ENCODE results near the gene SSRP1. TPM values are rescaled to one million over a fixed set of nuclear protein-coding genes. Genes with fewer than 3 reads are reported as not detected.

The SSRP1 gene
- total and polyA plus RNA-seq, 9 of the 15 experiments (the other 6 are each of a cell fraction or from before 2014, with no cell fraction given), result 91.1 to 416 (median 245) TPM

GRCh38 chr11:57323855-57324153 is 11.9 kb downstream of the SSRP1 start:
- H3K9ac ChIP-seq (ENCODE audit: insufficient read depth in 1 of 2, low read depth in 2 of 2, low read length in 2 of 2), result peak overlapping the region; percentile 72 to 96
- FAIRE-seq (no peak), DNase-seq (ENCODE audit: extremely low read depth in 1 of 4, low spot score in 3 of 4) (no peak), ATAC-seq (no peak)
- 14% methylated on average over 9 of the region's 9 CpGs for WGBS (ENCODE audit: insufficient coverage, low coverage, missing lambda C conversion rate)
- H3K79me2 ChIP-seq (ENCODE audit: control insufficient read depth, insufficient read depth, low read length), result peaks cover 39% of the 10 kb centered on the region
- ChIA-PET CTCF (ENCODE audit: low intra/inter-chr PET ratio) (no interaction called here), POLR2A (interaction anchor here (0.7 to 6.3 kb wide), 2 partner anchors 10 to 11 kb away, joined by 3 to 68 read pairs; no protein-coding TSS in a partner anchor)
- BruUV-seq (replicated peaks), result no TSS peak
- in situ Hi-C loops (cut with MboI), result no loop called here
- H3K27me3 ChIP-seq (ENCODE audit: control insufficient read depth in 2 of 2, insufficient read depth in 2 of 2, low read length in 2 of 2), result no peaks in the 10 kb centered on the region
- H3K4me1 ChIP-seq (replicated peaks in 1 of 2; ENCODE audit: control insufficient read depth in 2 of 2, insufficient read depth in 2 of 2, low read length in 2 of 2), result peaks cover 47 to 58% of the 10 kb centered on the region in 2 experiments
- H3K4me2 ChIP-seq (ENCODE audit: insufficient read depth, low read length), result peak overlapping the region; percentile 78
- H3K36me3 ChIP-seq (ENCODE audit: control insufficient read depth, insufficient read depth, low read length), result peaks cover 57% of the 10 kb centered on the region
- peak overlapping the region; percentile 44 for H2AFZ ChIP-seq (ENCODE audit: low read depth, low read length)
- H3K27ac ChIP-seq (ENCODE audit: extremely low read depth, low read depth, low read length), result peak overlapping the region; percentile 88
- peak overlapping the region; percentile 60 for H3K4me3 ChIP-seq
- H3K9me1 ChIP-seq (ENCODE audit: control insufficient read depth, insufficient read depth, low read length), result peaks cover 7% of the 10 kb centered on the region
- TF ChIP-seq ZBED1 (IDR thresholded peaks at IDR 0.05), result no peak
- 0 out of 4 replicates have a peak, but pooled peaks of 1 of the 2 experiments have one; percentile 39 for TF ChIP-seq MAZ (CRISPR knock-in tag; conservative IDR thresholded peaks at IDR 0.05 in 1 of 2, IDR thresholded peaks at IDR 0.05 in 1 of 2)
- TF ChIP-seq RBFOX2 (IDR thresholded peaks at IDR 0.05; ENCODE audit: low read depth, low read length), result peak; percentile 57; the same call in 1 of the 2 replicates
- no peak for TF ChIP-seq ATF4 (CRISPR knock-in tag; IDR thresholded peaks at IDR 0.05)
- no peak for TF ChIP-seq SFPQ (IDR thresholded peaks at IDR 0.05; ENCODE audit: low read depth, low read length)
- no peak for TF ChIP-seq RBM25 (IDR thresholded peaks at IDR 0.05; ENCODE audit: low read depth, low read length, severe bottlenecking)
- no peak for TF ChIP-seq HLTF (IDR thresholded peaks at IDR 0.05)
- no peaks in the 10 kb centered on the region for H3K9me3 ChIP-seq (replicated peaks; ENCODE audit: control insufficient read depth, insufficient read depth, low read depth, low read length)
- intact Hi-C loops (cut with micrococcal nuclease), result no loop called here
- peaks cover 7% of the 10 kb centered on the region for H4K20me1 ChIP-seq (replicated peaks; ENCODE audit: control insufficient read depth, insufficient read depth, low read length)

Measured in K562 (cell line).